T-helper 1 cell treated with Interleukin-12 subunit alpha and Interleukin-12 subunit beta and Interleukin-4 antibody, amounts not matched to agents 30 μg/mL and 1 μg/mL, for 36 hours (primary cell): ENCODE data around the gene MAGI1.

ENCODE experiments used
- H3K27ac Mint-ChIP-seq: one replicate; pipeline ENCODE4 v1.8.0; 2021; ENCODE audit warnings: mild to moderate bottlenecking, mixed read lengths
- H3K27me3 Mint-ChIP-seq: one replicate; pipeline ENCODE4 v1.8.0; 2021; ENCODE audit warnings: low read depth, mixed read lengths
- H3K36me3 Mint-ChIP-seq: one replicate; pipeline ENCODE4 v1.8.0; 2021; ENCODE audit warnings: low read depth, mixed read lengths
- H3K4me1 Mint-ChIP-seq: one replicate; pipeline ENCODE4 v1.8.0; 2021; ENCODE audit warnings: low read depth, mixed read lengths
- H3K4me3 Mint-ChIP-seq: one replicate; pipeline ENCODE4 v1.8.0; 2021; ENCODE audit warnings: mild to moderate bottlenecking, moderate library complexity, mixed read lengths
- H3K9me3 Mint-ChIP-seq: one replicate; pipeline ENCODE4 v1.8.0; 2021; ENCODE audit warnings: mixed read lengths

Gene MAGI1

GRCh38 chr3:65960087-65960486 lies 78.6 kb downstream of the MAGI1 start:
- Mint-ChIP-seq H3K4me3 (no peak overlapping the region), H3K27me3 (no peaks in the 10 kb centered on the region), H3K36me3 (no peaks in the 10 kb centered on the region), H3K4me1 (peaks cover 9% of the 10 kb centered on the region), H3K9me3 (peaks cover 4% of the 10 kb centered on the region), H3K27ac (no peak overlapping the region)

GRCh38 chr3:65958216-65958615 lies 80.5 kb downstream of the MAGI1 start:
- Mint-ChIP-seq H3K4me3 (no peak overlapping the region), H3K36me3 (no peaks in the 10 kb centered on the region), H3K4me1 (no peaks in the 10 kb centered on the region), H3K27ac (no peak overlapping the region), H3K27me3 (no peaks in the 10 kb centered on the region), H3K9me3 (peaks cover 4% of the 10 kb centered on the region)

- H3K9me3 Mint-ChIP-seq: peaks cover 4% of the 10 kb centered on the region
- H3K27me3 Mint-ChIP-seq: no peaks in the 10 kb centered on the region
- no peak overlapping the region for H3K27ac Mint-ChIP-seq
- no peak overlapping the region for H3K4me3 Mint-ChIP-seq
- H3K4me1 Mint-ChIP-seq: no peaks in the 10 kb centered on the region
- H3K36me3 Mint-ChIP-seq: no peaks in the 10 kb centered on the region
Measured at GRCh38 chr3:65955792-65956477, 82.8 kb downstream of the MAGI1 start.

GRCh38 chr3:65953881-65954733 lies 84.6 kb downstream of the MAGI1 start:
- Mint-ChIP-seq H3K4me3 (no peak overlapping the region), H3K4me1 (no peaks in the 10 kb centered on the region), H3K36me3 (no peaks in the 10 kb centered on the region), H3K9me3 (peaks cover 7% of the 10 kb centered on the region), H3K27me3 (no peaks in the 10 kb centered on the region), H3K27ac (no peak overlapping the region)

- no peak overlapping the region for H3K27ac Mint-ChIP-seq
- no peaks in the 10 kb centered on the region for H3K36me3 Mint-ChIP-seq
Measured at GRCh38 chr3:65953301-65953812, 85.4 kb downstream of the MAGI1 start.

GRCh38 chr3:65952842-65953241 lies 85.9 kb downstream of the MAGI1 start:
- Mint-ChIP-seq H3K27me3 (no peaks in the 10 kb centered on the region), H3K4me1 (no peaks in the 10 kb centered on the region), H3K4me3 (no peak overlapping the region), H3K27ac (no peak overlapping the region), H3K9me3 (peaks cover 3% of the 10 kb centered on the region), H3K36me3 (no peaks in the 10 kb centered on the region)

More at GRCh38 chr3:65953301-65953812, 85.4 kb downstream of the MAGI1 start:
- Mint-ChIP-seq H3K9me3 (peaks cover 7% of the 10 kb centered on the region), H3K27me3 (no peaks in the 10 kb centered on the region), H3K4me1 (no peaks in the 10 kb centered on the region), H3K4me3 (no peak overlapping the region)

GRCh38 chr3:65951836-65952505 lies 86.7 kb downstream of the MAGI1 start:
- H3K27ac Mint-ChIP-seq: no peak overlapping the region
- no peaks in the 10 kb centered on the region for H3K4me1 Mint-ChIP-seq
- H3K36me3 Mint-ChIP-seq: no peaks in the 10 kb centered on the region
- H3K4me3 Mint-ChIP-seq: no peak overlapping the region
- H3K27me3 Mint-ChIP-seq: no peaks in the 10 kb centered on the region
- peaks cover 3% of the 10 kb centered on the region for H3K9me3 Mint-ChIP-seq

GRCh38 chr3:65950340-65951326 lies 88.1 kb downstream of the MAGI1 start:
- H3K4me3 Mint-ChIP-seq: no peak overlapping the region
- no peaks in the 10 kb centered on the region for H3K4me1 Mint-ChIP-seq
- peaks cover 3% of the 10 kb centered on the region for H3K9me3 Mint-ChIP-seq
- H3K27me3 Mint-ChIP-seq: no peaks in the 10 kb centered on the region
- no peak overlapping the region for H3K27ac Mint-ChIP-seq
- no peaks in the 10 kb centered on the region for H3K36me3 Mint-ChIP-seq

GRCh38 chr3:65948841-65949573 lies 89.7 kb downstream of the MAGI1 start:
- Mint-ChIP-seq H3K27me3 (no peaks in the 10 kb centered on the region), H3K36me3 (no peaks in the 10 kb centered on the region), H3K4me1 (no peaks in the 10 kb centered on the region), H3K9me3 (peaks cover 3% of the 10 kb centered on the region), H3K4me3 (no peak overlapping the region), H3K27ac (no peak overlapping the region)

GRCh38 chr3:65946438-65946837 lies 92.3 kb downstream of the MAGI1 start:
- H3K27me3 Mint-ChIP-seq: no peaks in the 10 kb centered on the region
- no peak overlapping the region for H3K4me3 Mint-ChIP-seq
- no peaks in the 10 kb centered on the region for H3K36me3 Mint-ChIP-seq
- H3K4me1 Mint-ChIP-seq: no peaks in the 10 kb centered on the region
- H3K9me3 Mint-ChIP-seq: peaks cover 3% of the 10 kb centered on the region
- H3K27ac Mint-ChIP-seq: no peak overlapping the region

GRCh38 chr3:65945953-65946352 lies 92.8 kb downstream of the MAGI1 start:
- no peak overlapping the region for H3K27ac Mint-ChIP-seq
- H3K4me1 Mint-ChIP-seq: no peaks in the 10 kb centered on the region
- H3K27me3 Mint-ChIP-seq: no peaks in the 10 kb centered on the region
- no peaks in the 10 kb centered on the region for H3K36me3 Mint-ChIP-seq
- H3K4me3 Mint-ChIP-seq: no peak overlapping the region
- H3K9me3 Mint-ChIP-seq: peaks cover 3% of the 10 kb centered on the region

GRCh38 chr3:65945480-65945879 lies 93.2 kb downstream of the MAGI1 start:
- no peak overlapping the region for H3K4me3 Mint-ChIP-seq
- no peak overlapping the region for H3K27ac Mint-ChIP-seq
- H3K36me3 Mint-ChIP-seq: no peaks in the 10 kb centered on the region
- no peaks in the 10 kb centered on the region for H3K27me3 Mint-ChIP-seq
- no peaks in the 10 kb centered on the region for H3K9me3 Mint-ChIP-seq
- no peaks in the 10 kb centered on the region for H3K4me1 Mint-ChIP-seq

GRCh38 chr3:65944252-65944651 lies 94.5 kb downstream of the MAGI1 start:
- no peaks in the 10 kb centered on the region for H3K27me3 Mint-ChIP-seq
- H3K36me3 Mint-ChIP-seq: no peaks in the 10 kb centered on the region
- no peak overlapping the region for H3K27ac Mint-ChIP-seq
- no peaks in the 10 kb centered on the region for H3K9me3 Mint-ChIP-seq
- no peaks in the 10 kb centered on the region for H3K4me1 Mint-ChIP-seq
- H3K4me3 Mint-ChIP-seq: no peak overlapping the region
